ENCODE measurements around the gene FAM117B. TPM values are rescaled to one million over a fixed set of nuclear protein-coding genes. Genes with fewer than 3 reads are reported as not detected.

FAM117B gene
- polyA plus RNA-seq (2011; rRNA removed) (2.0 and 2.2 TPM in 2 replicates), polyA minus RNA-seq (2011; rRNA and poly(A)+ RNA removed) (2.4 and 2.7 TPM in 2 replicates)

DNA sequence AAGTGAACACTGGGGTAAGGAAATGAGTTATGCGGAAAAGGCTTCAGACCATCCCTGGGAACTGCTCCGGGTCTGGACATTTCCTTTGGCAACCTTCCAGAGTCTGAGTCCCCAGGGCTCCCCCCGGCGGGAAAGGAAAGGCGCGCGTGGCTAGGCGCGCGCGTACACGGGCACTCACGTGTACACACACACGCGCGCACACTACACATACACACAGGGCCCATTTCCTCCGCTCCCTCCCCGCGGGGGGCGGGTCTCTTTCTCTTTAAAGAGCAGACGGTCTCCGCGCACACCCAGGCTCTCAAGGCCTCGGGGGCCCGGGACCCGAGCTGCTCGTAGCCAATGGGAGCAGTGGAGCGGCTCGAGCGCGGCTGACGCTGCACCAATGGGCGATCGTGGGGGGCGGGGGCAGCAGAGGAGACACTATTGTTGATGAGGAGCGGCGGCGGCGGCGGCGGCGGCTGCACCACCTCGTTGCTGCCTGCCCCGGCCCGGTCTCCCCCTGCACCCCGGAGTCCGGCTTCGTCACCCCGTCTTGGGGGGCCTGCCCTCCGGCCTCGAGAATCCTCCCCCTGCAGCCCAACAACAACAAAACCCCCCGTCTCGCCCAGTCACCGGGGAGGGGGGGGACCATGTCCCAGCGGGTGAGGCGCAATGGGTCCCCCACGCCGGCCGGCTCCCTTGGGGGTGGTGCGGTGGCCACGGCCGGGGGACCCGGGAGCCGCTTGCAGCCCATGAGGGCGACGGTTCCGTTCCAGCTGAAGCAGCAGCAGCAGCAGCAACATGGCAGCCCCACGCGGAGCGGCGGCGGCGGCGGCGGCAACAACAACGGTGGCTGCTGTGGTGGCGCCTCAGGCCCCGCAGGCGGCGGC is at the start of gene FAM117B:
TSS of gene FAM117B (plus strand) at position 414 of the 872 bp plus-strand sequence. CDS start at position 633, 219 bp downstream.
- TF ChIP-seq, protein P1, sequence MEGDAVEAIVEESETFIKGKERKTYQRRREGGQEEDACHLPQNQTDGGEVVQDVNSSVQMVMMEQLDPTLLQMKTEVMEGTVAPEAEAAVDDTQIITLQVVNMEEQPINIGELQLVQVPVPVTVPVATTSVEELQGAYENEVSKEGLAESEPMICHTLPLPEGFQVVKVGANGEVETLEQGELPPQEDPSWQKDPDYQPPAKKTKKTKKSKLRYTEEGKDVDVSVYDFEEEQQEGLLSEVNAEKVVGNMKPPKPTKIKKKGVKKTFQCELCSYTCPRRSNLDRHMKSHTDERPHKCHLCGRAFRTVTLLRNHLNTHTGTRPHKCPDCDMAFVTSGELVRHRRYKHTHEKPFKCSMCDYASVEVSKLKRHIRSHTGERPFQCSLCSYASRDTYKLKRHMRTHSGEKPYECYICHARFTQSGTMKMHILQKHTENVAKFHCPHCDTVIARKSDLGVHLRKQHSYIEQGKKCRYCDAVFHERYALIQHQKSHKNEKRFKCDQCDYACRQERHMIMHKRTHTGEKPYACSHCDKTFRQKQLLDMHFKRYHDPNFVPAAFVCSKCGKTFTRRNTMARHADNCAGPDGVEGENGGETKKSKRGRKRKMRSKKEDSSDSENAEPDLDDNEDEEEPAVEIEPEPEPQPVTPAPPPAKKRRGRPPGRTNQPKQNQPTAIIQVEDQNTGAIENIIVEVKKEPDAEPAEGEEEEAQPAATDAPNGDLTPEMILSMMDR (IDR thresholded peaks at IDR 0.05; ENCODE audit: low read depth, low read length): no peak
- Histone ChIP-seq H3K9me3 (ENCODE audit: control insufficient read depth, insufficient read depth, low read length) (no peaks in the 10 kb centered on the region; the same call in 1 of the 2 replicates), H3K27ac (ENCODE audit: low read depth, low read length) (peak within 1 kb of the TSS; percentile 39), H3K4me3 (ENCODE audit: low read depth, low read length) (peak within 1 kb of the TSS; percentile 77), H3K27me3 (ENCODE audit: control insufficient read depth, insufficient read depth, low read length) (no peaks in the 10 kb centered on the region)
- POLR2A ChIA-PET: interaction anchor here (0.6 to 1.0 kb wide), 5 partner anchors 16 to 696 kb away, joined by 3 to 8 read pairs (median 3); no protein-coding TSS in a partner anchor
- DNase-seq (ENCODE audit: low read depth, low spot score): peak; percentile 88
- CTCF ChIA-PET: interaction anchor here (0.9 kb wide), 1 partner anchor 46 kb away, joined by 3 read pairs; no protein-coding TSS in a partner anchor

DNA sequence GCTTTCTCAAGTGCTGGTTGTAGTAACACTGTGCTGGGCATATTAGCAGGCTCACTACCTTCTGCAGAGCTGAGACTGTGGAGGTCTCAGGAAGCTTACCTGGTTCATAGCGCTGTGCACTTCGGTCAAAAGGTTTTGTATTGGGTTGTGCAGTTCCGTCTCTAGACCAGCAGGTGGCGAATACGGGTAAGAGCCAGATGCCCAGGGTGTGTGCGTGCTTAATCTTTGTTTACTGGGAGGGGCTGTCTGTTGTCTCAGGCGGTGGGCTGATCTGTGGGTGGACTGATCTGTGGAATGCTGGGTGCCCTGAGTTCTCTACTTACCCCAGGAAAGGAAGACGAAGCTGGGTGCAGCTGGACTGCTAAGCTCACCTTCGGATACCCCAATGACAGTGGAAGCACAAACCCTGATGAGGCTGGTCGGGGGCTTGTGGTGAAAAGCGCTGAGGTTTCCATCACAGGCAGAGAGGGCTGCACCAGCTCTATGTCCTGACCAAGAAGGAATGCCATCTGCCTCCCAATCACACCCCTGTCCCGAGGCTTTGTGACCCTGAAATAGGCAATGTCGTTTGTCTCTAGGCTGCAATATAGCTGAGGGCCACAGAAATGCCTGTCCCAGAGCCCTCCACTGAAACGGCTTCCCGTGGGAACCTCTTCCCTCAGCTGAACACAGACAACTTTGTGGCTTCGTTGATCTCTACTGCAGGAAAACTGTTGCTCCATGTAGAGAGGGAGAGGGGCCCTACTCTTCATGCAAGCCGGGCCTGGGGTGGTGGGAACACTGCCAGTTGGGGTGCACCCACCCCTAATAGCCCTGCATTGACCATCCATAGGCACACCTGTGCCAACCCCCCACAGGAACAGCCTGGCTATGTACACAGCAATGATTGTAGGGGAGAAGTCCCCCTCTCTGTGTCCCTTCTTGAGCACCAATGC is 45.9 kb upstream of the FAM117B start:
- no peaks in the 10 kb centered on the region for H3K9me3 ChIP-seq (ENCODE audit: control insufficient read depth, insufficient read depth, low read length)
- TF ChIP-seq, protein P1 (IDR thresholded peaks at IDR 0.05; ENCODE audit: low read depth, low read length): peak; percentile 96
- H3K4me3 ChIP-seq (ENCODE audit: low read depth, low read length): peak overlapping the region; percentile 27; the same call in 1 of the 2 replicates
- no peak overlapping the region for H3K27ac ChIP-seq (ENCODE audit: low read depth, low read length)
- peak; percentile 23 for DNase-seq (ENCODE audit: low read depth, low spot score)
- POLR2A ChIA-PET: interaction anchor here (0.9 to 1.0 kb wide), 2 partner anchors 282 to 322 kb away, joined by 3 to 4 read pairs; partner anchors contain the start of gene WDR12
- CTCF ChIA-PET: interaction anchor here (0.5 to 2.3 kb wide), 54 partner anchors 8 to 1321 kb away, joined by 3 to 18 read pairs (median 4); partner anchors contain the start of gene ICA1L
- no peaks in the 10 kb centered on the region for H3K27me3 ChIP-seq (ENCODE audit: control insufficient read depth, insufficient read depth, low read length)

- Histone ChIP-seq H3K4me3 (ENCODE audit: low read depth, low read length) (no peak overlapping the region), H3K9me3 (ENCODE audit: control insufficient read depth, insufficient read depth, low read length) (no peaks in the 10 kb centered on the region), H3K27me3 (ENCODE audit: control insufficient read depth, insufficient read depth, low read length) (no peaks in the 10 kb centered on the region), H3K27ac (ENCODE audit: low read depth, low read length) (no peak overlapping the region)
- ChIA-PET POLR2A (interaction anchor here (0.9 kb wide), 1 partner anchor 281 kb away, joined by 4 read pairs; no protein-coding TSS in a partner anchor), CTCF (interaction anchor here (0.5 to 2.3 kb wide), 17 partner anchors 10 to 1320 kb away, joined by 3 to 18 read pairs (median 4); partner anchors contain the start of gene ICA1L)
- TF ChIP-seq, protein P1 (IDR thresholded peaks at IDR 0.05; ENCODE audit: low read depth, low read length): no peak
- DNase-seq (ENCODE audit: low read depth, low spot score): no peak
These were observed 45.2 kb upstream of the FAM117B start for GRCh38 chr2:202589582-202589949.

DNA sequence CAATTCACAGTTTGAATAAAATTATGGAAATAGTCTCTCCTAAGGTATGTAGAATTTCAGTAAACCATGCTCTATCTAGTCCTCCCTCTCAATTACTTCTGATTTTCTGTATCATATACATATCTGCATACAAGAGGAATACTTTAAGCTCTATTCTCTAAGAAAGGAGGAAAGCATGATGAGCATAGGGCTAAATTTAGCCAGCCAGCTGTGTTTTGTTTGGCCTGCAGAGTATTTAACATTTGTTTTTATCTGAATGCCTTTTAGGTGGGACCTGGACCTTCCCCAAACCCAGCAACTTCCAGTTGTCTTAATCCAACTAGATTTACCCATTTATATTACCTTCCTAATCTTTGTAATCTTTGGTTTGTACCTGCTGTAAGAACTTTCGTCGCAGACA is 42.2 kb upstream of the FAM117B start:
- Histone ChIP-seq H3K27me3 (ENCODE audit: control insufficient read depth, insufficient read depth, low read length) (no peaks in the 10 kb centered on the region), H3K9me3 (ENCODE audit: control insufficient read depth, insufficient read depth, low read length) (no peaks in the 10 kb centered on the region), H3K27ac (ENCODE audit: low read depth, low read length) (no peak overlapping the region), H3K4me3 (ENCODE audit: low read depth, low read length) (no peak overlapping the region)
- ChIA-PET POLR2A (interaction anchor here (0.7 kb wide), 1 partner anchor 205 kb away, joined by 4 read pairs; no protein-coding TSS in a partner anchor), CTCF (no interaction called here)
- TF ChIP-seq, protein P1 (IDR thresholded peaks at IDR 0.05; ENCODE audit: low read depth, low read length): no peak
- peak; percentile 3 for DNase-seq (ENCODE audit: low read depth, low spot score)
